ACC112 (cell line): ENCODE data around the gene DEPP1.

Experiments used
- H2AFZ ChIP-seq: fragments of 200-600 bp; sonication (generic); one replicate; pipeline ENCODE4 v1.6.0; 2017; ENCODE audit warnings: antibody characterized with exemption, low read length; ENCODE audit not compliant: unreplicated experiment
- H3K27ac ChIP-seq: fragments of 200-600 bp; sonication (generic); 2 replicates; pipeline ENCODE4 v1.5.1; 2014; ENCODE audit warnings: low read depth, mild to moderate bottlenecking, antibody characterized with exemption, low read length, moderate library complexity
- H3K27me3 ChIP-seq: fragments of 200-600 bp; sonication (generic); 2 replicates; pipeline ENCODE4 v1.6.1; 2014; ENCODE audit warnings: mild to moderate bottlenecking, antibody characterized with exemption, low read length, moderate library complexity, mixed read lengths; ENCODE audit not compliant: insufficient read depth
- H3K36me3 ChIP-seq: fragments of 200-600 bp; sonication (generic); 2 replicates; pipeline ENCODE4 v1.6.1; 2016; ENCODE audit warnings: mild to moderate bottlenecking, antibody characterized with exemption, low read length, moderate library complexity, mixed read lengths; ENCODE audit not compliant: insufficient read depth
- H3K4me1 ChIP-seq: fragments of 200-600 bp; sonication (generic); one replicate; pipeline ENCODE4 v1.6.1; 2016; ENCODE audit warnings: low read length, mixed read lengths; ENCODE audit not compliant: insufficient read depth, unreplicated experiment, control insufficient read depth
- H3K4me3 ChIP-seq: fragments of 200-600 bp; sonication (generic); 2 replicates; pipeline ENCODE4 v1.5.1; 2014; ENCODE audit warnings: mild to moderate bottlenecking, low read depth, low read length
- H3K79me2 ChIP-seq: fragments of 200-600 bp; sonication (generic); one replicate; pipeline ENCODE4 v1.6.0; 2016; ENCODE audit warnings: low read length; ENCODE audit not compliant: control insufficient read depth, unreplicated experiment, insufficient read depth

Gene DEPP1

DNA sequence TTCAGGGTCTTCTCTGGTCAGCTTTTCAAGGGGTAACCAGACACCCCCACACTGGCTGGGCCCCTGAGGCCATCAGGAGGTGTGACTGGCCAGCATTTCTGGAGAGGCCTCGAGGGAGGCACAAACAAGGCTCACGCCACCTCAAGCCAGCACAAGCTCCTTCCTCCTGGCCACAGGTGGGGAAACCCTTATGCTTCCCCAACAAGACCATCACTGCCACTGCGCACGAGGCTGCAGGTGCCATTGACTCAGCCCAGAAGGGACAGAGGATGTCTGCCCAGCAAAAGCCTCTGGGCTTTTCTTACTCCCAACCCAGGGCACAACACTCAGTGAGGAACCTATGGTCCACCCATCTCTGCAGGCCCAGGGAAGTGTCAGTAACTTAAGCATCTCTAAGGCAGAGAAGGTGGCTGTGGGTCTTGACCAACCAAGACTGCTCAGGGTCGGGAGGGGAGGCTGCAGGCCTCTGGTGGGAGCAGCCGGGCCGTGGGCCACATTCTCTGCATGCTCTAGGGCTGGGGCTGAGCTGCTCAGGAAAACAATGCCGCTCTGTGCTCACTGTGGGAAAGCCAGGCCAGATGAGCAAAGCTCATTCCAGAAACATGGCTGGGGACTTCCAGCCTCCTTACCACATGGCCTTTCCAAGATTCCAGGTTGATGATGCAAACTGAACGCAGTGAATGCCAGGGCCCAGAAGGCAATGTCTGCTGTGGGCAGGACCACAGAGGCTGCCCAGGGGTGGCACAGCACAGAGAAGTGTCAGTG is 43.2 kb downstream of the DEPP1 start:
- Histone ChIP-seq H3K4me1 (peaks cover 7% of the 10 kb centered on the region), H3K27me3 (no peaks in the 10 kb centered on the region), H3K27ac (no peak overlapping the region), H3K4me3 (no peak overlapping the region), H3K36me3 (no peaks in the 10 kb centered on the region), H3K79me2 (no peaks in the 10 kb centered on the region), H2AFZ (no peak overlapping the region)

- H2AFZ ChIP-seq = no peak overlapping the region
- H3K27ac ChIP-seq = no peak overlapping the region
- no peaks in the 10 kb centered on the region for H3K27me3 ChIP-seq
- peaks cover 7% of the 10 kb centered on the region for H3K4me1 ChIP-seq
- no peaks in the 10 kb centered on the region for H3K79me2 ChIP-seq
- no peaks in the 10 kb centered on the region for H3K36me3 ChIP-seq
- H3K4me3 ChIP-seq = no peak overlapping the region
Measured at GRCh38 chr10:44934416-44935200, 44.0 kb downstream of the DEPP1 start.

GRCh38 chr10:44933451-44934321 is 44.9 kb downstream of the DEPP1 start:
- no peaks in the 10 kb centered on the region for H3K36me3 ChIP-seq
- no peak overlapping the region for H3K27ac ChIP-seq
- H3K79me2 ChIP-seq = no peaks in the 10 kb centered on the region
- peaks cover 7% of the 10 kb centered on the region for H3K4me1 ChIP-seq
- H3K4me3 ChIP-seq = no peak overlapping the region
- H2AFZ ChIP-seq = no peak overlapping the region
- H3K27me3 ChIP-seq = no peaks in the 10 kb centered on the region

DNA sequence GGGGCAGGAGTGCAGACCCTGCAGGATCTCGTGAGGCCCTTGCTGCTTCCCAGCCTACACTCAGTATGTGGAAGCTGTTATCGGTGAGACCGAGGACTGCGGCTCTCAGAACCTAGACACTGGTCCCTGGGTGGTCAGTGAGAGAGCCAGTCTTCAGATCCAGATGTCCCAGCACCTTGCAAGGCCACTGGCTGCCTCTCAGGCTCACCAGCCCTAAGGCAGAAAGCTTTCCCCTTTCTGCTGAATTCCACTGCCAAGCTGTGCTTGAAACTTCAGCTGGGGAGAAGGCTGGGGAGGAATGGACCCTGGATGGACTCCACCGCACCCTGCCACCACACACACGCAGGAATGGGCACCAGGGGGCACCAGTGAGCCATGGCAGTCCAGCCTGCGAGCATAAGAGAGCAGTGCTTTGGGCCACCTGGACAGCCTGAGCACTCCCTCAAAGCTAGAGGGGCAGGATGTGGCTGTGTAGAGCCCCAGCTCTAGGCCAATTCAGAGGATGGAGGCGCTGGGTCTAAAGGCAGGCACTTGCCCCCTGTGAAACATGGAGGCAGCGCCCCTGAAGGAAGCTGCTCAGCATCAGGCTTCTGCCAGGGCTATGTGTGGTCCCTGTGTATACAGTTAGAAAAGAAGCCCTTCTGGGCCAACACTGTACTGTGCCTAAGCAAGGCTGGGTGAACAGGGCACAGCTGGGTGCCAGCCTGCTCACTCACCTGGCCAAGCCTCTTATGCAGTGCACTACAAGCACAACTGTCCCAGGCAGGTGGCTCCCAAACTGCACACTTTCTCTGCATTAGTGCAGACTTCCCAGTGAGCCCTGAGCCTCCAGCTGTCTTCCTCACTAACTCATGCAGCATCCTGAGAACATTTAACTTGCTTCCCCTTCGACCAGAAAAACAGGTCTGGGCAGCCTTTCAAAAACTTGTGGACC is 45.8 kb downstream of the DEPP1 start:
- no peak overlapping the region for H3K4me3 ChIP-seq
- no peaks in the 10 kb centered on the region for H3K27me3 ChIP-seq
- no peaks in the 10 kb centered on the region for H3K36me3 ChIP-seq
- H3K79me2 ChIP-seq = no peaks in the 10 kb centered on the region
- no peak overlapping the region for H3K27ac ChIP-seq
- peaks cover 7% of the 10 kb centered on the region for H3K4me1 ChIP-seq
- H2AFZ ChIP-seq = no peak overlapping the region

DNA sequence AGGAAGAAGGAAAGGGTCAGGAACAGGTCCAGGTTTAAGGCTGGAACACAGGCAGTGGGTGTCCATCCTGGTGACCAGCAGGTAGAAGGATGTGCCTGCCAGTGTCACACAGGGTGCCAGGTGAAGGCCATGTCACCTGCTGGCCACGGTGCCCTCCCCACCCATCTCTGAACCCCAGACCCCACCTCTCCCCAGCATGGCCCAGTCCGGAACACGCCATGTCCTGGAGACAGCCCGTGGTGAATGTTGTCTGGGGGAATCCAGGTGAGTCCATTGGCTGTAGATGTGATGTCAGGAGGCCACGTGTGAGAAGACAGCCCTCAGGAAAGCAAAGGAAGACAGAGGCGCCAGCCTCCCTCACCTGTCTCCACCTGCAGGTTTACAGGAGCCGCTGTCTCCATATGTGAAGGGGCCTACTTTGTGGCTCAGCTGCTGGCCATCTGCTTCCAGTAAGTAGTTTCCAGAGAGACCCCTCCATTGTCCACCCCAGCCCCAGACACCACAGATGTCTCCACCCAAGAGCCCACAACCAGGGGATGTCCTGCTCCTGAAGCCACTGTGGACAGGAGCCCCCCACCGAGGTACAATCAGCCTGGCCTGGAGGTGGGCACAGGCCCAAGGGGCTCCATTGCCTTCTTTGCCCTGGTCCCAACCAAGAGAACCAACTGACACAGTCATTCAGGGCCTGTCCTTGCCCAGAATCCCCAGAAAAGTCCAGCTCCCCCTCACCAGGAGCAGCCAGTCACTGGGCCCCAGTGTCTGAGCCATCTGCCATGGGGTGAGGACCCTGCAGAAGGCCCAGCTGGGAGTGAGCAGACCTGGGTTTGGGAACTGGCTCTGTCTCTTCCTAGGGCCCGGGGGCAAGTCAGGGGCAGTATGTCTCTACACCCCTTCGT is 46.7 kb downstream of the DEPP1 start:
- H3K4me1 ChIP-seq = peaks cover 13% of the 10 kb centered on the region
- H3K4me3 ChIP-seq = no peak overlapping the region
- no peaks in the 10 kb centered on the region for H3K27me3 ChIP-seq
- H2AFZ ChIP-seq = no peak overlapping the region
- no peaks in the 10 kb centered on the region for H3K36me3 ChIP-seq
- no peak overlapping the region for H3K27ac ChIP-seq
- H3K79me2 ChIP-seq = no peaks in the 10 kb centered on the region

- H3K36me3 ChIP-seq = no peaks in the 10 kb centered on the region
- peaks cover 13% of the 10 kb centered on the region for H3K4me1 ChIP-seq
- H3K27ac ChIP-seq = no peak overlapping the region
- no peak overlapping the region for H2AFZ ChIP-seq
- no peak overlapping the region for H3K4me3 ChIP-seq
- H3K27me3 ChIP-seq = no peaks in the 10 kb centered on the region
- no peaks in the 10 kb centered on the region for H3K79me2 ChIP-seq
Measured at GRCh38 chr10:44930904-44931620, 47.5 kb downstream of the DEPP1 start.

GRCh38 chr10:44929356-44930255 is 49.0 kb downstream of the DEPP1 start:
- H3K4me3 ChIP-seq = no peak overlapping the region
- no peak overlapping the region for H2AFZ ChIP-seq
- H3K27ac ChIP-seq = no peak overlapping the region
- peaks cover 6% of the 10 kb centered on the region for H3K4me1 ChIP-seq
- H3K27me3 ChIP-seq = no peaks in the 10 kb centered on the region
- H3K79me2 ChIP-seq = no peaks in the 10 kb centered on the region
- no peaks in the 10 kb centered on the region for H3K36me3 ChIP-seq

DNA sequence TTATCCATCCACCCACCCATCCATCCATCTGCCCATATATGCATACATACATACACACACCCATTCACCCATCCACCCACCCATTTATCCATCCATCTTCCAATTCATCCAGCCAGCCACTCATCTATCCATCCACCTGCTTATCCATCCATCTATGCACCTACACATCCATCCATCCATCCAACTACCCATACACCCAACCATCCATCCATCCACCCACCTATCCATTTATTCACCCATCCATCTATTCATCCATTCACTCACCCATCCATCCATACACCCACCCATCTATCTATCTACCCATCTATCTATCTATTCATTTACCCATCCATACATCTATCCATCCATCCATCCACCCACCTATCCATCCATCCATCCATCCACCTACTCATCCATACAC is 50.1 kb downstream of the DEPP1 start:
- no peaks in the 10 kb centered on the region for H3K27me3 ChIP-seq
- no peak overlapping the region for H3K4me3 ChIP-seq
- no peak overlapping the region for H3K27ac ChIP-seq
- no peaks in the 10 kb centered on the region for H3K36me3 ChIP-seq
- H3K79me2 ChIP-seq = no peaks in the 10 kb centered on the region
- H2AFZ ChIP-seq = no peak overlapping the region
- H3K4me1 ChIP-seq = peaks cover 6% of the 10 kb centered on the region
